Ovary (tissue), 9 donors: ENCODE results near the gene NR2F1. TPM values are rescaled to one million over a fixed set of nuclear protein-coding genes. Genes with fewer than 3 reads are reported as not detected.

Source experiments
- DNase-seq, 5 donors: peaks; one replicate each; pipeline ENCODE4 v3.0.0-alpha.2; 2019 to 2020
- H3K27ac ChIP-seq, 2 donors: fragments of 200-600 bp; one replicate each; pipeline versions ENCODE4 v1.5.1 to v1.8.0; 2019 to 2022
- H3K27me3 ChIP-seq: fragments of 200-600 bp; one replicate; pipeline ENCODE4 v1.8.0; 2022
- H3K36me3 ChIP-seq: fragments of 200-600 bp; sonication (generic); one replicate; pipeline ENCODE4 v1.5.1; 2019
- H3K4me1 ChIP-seq: one replicate; pipeline ENCODE4 v1.8.1; 2013; ENCODE audit warnings: mild to moderate bottlenecking, moderate library complexity; ENCODE audit not compliant: insufficient read depth
- H3K4me3 ChIP-seq: fragments of 200-600 bp; sonication (generic); one replicate; pipeline ENCODE4 v1.5.1; 2017
- H3K9me3 ChIP-seq, 2 donors: fragments of 200-600 bp in 1 of 2; sonication (generic) in 1 of 2; one replicate each; pipeline versions ENCODE4 v1.5.1 to v1.8.1; 2013 to 2019; ENCODE audit warnings: mild to moderate bottlenecking in 1 of 2, moderate library complexity in 1 of 2
- EP300 ChIP-seq: sonication (generic); formaldehyde crosslinking; IDR thresholded peaks from one replicate; pipeline ENCODE4 v1.6.1; 2017; ENCODE audit warnings: antibody characterized with exemption
- POLR2A ChIP-seq: fragments of 450-650 bp; IDR thresholded peaks from one replicate; pipeline ENCODE4 v1.6.1; 2017; ENCODE audit warnings: antibody characterized with exemption, mild to moderate bottlenecking, moderate library complexity
- WGBS, 3 donors: extraction: QIAGEN DNeasy Blood & Tissue Kit in 1 of 3; methylation state at CpG; one replicate each; pipeline versions ENCODE4 v1.1.5 to v1.1.7; 2013 to 2017; 5-methylcytosine and 5-hydroxymethylcytosine counted together
- intact Hi-C, 4 donors: fragments of 100-400 bp; cut with DNase I; formaldehyde crosslinking; loops; one replicate each; pipeline versions ENCODE4 v1.11.0 to v1.15.1; 2022 to 2023
- polyA plus RNA-seq, 2 donors: library from polyadenylated mRNA; stranded (reverse); fragments of 200-250 nt in 1 of 2; fragments of 350-450 nt in 1 of 2; fragmentation: Illumina TruSeq in 1 of 2; extraction: RNeasy Lipid Tissue Mini Kit (QIAGEN cat#74804) in 1 of 2; gene quantifications; one replicate each; pipeline ENCODE4 v1.2.3, GENCODE V29; 2013 to 2014
- total RNA-seq, 7 donors: library from RNA; depleted of rRNA in 2 of 7; stranded (reverse); fragments of >200 nt in 2 of 7; fragmentation: NEBNext Ultra II Directional in 3 of 7; extraction: Animal tissue kit (Norgen Biotek cat#: 25700) in 3 of 7; gene quantifications; one replicate each; pipeline versions ENCODE4 v1.1.0 to v1.2.4, GENCODE V29; 2016 to 2023
- TF ChIP-seq, protein P1 (sequence below), 3 donors: fragments of 450-650 bp in 2 of 3; fragments of 200-600 bp in 1 of 3; IDR thresholded peaks; one replicate each; pipeline versions ENCODE4 v1.5.1 to v1.8.0; 2016 to 2022; ENCODE audit warnings: antibody characterized with exemption in 3 of 3, mild to moderate bottlenecking in 1 of 3
- donor health status: DM: no; HTN: no; CAD: no; lungs with moderate emphysema.
- donor health status: DM: no; HTN: no; CAD: no.
- donor health status: Bipolar disorder and iron deficiency.
- donor health status: DM: yes; HTN: yes; CAD: no.
- donor health status: DM: no; HTN: no; CAD: no.
- donor health status: DM: yes; HTN: yes; CAD: no.

NR2F1 gene
- total and polyA plus RNA-seq, 9 donors = 47.6 to 179 (median 71.5) TPM

DNA sequence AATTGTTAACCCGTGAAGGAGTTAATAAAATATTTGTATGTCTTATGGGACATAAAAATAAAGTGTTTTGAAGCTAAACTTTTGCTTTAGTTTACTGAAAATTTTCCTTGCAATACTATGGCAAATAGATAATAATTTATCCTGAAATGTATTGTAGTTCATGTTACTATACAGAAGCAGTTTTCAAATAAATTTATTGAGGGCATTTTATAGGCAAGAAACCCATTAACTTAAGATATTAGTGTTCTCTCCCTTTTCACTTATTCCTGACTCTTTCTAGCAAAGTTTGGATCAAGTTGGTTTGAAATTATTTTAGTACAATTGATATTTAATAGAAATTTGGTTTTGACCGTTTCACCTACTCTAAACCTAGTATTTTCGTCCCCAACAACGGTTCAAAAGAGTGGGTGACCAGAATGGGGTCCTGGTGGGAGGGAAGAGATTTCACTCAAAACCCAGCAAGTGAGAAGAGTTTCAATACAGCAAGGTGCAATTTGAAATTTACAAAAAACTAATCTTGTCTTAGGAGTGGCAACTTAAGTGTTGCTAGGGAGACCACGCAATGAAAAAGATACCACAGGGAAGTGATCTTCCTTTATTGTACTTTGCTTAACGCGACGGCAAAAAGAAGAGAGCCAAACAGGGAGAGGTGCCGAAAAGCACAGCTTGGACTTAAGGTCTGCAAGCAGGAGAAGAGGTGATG, 28.4 kb downstream of the NR2F1 start:
- TF ChIP-seq POLR2A = no peak
- no peak for TF ChIP-seq EP300
- TF ChIP-seq, protein P1, sequence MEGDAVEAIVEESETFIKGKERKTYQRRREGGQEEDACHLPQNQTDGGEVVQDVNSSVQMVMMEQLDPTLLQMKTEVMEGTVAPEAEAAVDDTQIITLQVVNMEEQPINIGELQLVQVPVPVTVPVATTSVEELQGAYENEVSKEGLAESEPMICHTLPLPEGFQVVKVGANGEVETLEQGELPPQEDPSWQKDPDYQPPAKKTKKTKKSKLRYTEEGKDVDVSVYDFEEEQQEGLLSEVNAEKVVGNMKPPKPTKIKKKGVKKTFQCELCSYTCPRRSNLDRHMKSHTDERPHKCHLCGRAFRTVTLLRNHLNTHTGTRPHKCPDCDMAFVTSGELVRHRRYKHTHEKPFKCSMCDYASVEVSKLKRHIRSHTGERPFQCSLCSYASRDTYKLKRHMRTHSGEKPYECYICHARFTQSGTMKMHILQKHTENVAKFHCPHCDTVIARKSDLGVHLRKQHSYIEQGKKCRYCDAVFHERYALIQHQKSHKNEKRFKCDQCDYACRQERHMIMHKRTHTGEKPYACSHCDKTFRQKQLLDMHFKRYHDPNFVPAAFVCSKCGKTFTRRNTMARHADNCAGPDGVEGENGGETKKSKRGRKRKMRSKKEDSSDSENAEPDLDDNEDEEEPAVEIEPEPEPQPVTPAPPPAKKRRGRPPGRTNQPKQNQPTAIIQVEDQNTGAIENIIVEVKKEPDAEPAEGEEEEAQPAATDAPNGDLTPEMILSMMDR (IDR thresholded peaks at IDR 0.05) = no peak
- 15 to 17% (median 16%) methylated on average over 9 of the region's 9 CpGs for whole genome bisulfite sequencing, 3 donors
- Histone ChIP-seq H3K27ac (no peak overlapping the region), H3K4me3 (no peak overlapping the region), H3K9me3 (no peaks in the 10 kb centered on the region), H3K4me1 (peaks cover 2% of the 10 kb centered on the region), H3K27me3 (no peaks in the 10 kb centered on the region), H3K36me3 (no peaks in the 10 kb centered on the region)
- no peak for DNase-seq
- intact Hi-C loops = no loop called here

DNA sequence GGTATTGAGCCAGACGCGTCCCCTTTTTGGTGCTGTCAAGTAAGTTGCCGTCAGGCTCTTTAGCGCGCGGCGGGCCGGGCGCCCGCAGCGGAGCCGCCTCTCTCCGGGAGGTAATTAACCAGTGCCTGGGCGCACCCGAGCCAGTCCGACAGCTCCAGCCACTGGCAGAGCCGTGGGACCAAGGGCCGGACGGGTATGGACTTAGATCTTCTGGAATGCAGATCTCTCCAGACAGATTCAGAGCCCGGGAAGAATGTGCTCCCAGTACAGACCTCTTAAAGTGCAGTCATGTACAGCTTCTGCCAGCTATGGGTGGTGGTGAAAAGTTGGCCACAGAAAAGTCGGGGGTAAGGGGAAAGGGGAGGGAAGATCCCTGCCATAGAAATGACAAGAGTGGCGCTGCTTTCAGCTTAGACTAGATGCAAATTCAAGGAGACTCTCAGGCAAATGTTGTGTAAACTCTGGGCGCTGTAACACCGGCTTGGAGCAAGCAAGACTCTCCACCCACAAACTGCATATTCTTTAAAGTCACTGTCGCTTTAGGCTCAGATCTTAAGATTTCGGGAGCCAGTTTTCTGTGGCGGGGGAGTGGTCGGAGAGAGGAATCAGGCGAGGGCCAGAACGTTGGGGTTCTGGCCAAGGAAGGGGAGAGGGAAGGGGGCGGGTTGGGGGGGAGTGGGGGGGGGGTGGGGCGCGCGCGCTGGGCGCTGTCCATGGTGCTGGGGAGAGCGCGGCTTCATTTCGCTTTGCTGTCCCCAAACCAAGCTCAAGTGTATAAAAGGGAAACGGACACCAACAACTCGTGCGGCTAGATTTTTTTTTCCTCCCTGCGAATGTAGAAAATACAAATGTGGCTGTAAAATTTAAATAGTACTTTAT, 29.2 kb downstream of the NR2F1 start:
- TF ChIP-seq, protein P1 (IDR thresholded peaks at IDR 0.05) = no peak
- peaks cover 2% of the 10 kb centered on the region for H3K4me1 ChIP-seq
- no peak overlapping the region for H3K4me3 ChIP-seq
- H3K36me3 ChIP-seq = no peaks in the 10 kb centered on the region
- intact Hi-C loops = no loop called here
- no peaks in the 10 kb centered on the region for H3K27me3 ChIP-seq
- no peak overlapping the region for H3K27ac ChIP-seq
- H3K9me3 ChIP-seq = no peaks in the 10 kb centered on the region
- WGBS, 3 donors = 2 to 4% (median 3%) methylated on average over 43 of the region's 43 CpGs
- DNase-seq = peak in 4 of 5 donors; percentile 43 to 69 (median 64)

DNA sequence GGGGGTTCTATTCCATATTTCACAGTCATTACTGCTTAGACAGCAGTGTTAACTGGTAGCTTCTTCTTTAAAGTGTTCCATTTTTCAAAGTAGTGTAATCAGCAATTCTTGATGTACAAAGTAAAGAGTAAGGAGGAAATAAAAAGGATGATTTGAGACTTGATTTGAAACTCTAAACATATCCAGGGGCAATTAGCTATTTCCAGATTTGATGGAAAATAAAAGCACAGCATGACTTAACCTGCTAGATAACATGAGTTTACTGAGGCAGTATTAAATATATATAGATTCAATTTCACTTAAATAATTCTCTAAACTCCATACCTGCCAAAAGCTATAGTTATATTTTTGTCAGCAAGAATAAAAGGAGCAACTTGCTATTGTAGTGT, 29.8 kb downstream of the NR2F1 start:
- H3K27me3 ChIP-seq = no peaks in the 10 kb centered on the region
- TF ChIP-seq EP300 (no peak), POLR2A (no peak)
- TF ChIP-seq, protein P1 (IDR thresholded peaks at IDR 0.05) = no peak
- intact Hi-C loops = no loop called here
- no peak overlapping the region for H3K27ac ChIP-seq
- H3K4me3 ChIP-seq = no peak overlapping the region
- no peaks in the 10 kb centered on the region for H3K36me3 ChIP-seq
- H3K4me1 ChIP-seq = peaks cover 2% of the 10 kb centered on the region
- H3K9me3 ChIP-seq = no peaks in the 10 kb centered on the region
- no peak for DNase-seq

- Histone ChIP-seq H3K27me3 (no peaks in the 10 kb centered on the region), H3K27ac (no peak overlapping the region), H3K4me3 (no peak overlapping the region), H3K4me1 (peaks cover 2% of the 10 kb centered on the region), H3K9me3 (no peaks in the 10 kb centered on the region), H3K36me3 (no peaks in the 10 kb centered on the region)
- intact Hi-C loops = no loop called here
- 87 to 90% (median 89%) methylated on average over 9 of the region's 9 CpGs for WGBS, 3 donors
- no peak for DNase-seq
- TF ChIP-seq POLR2A (no peak), EP300 (no peak)
- TF ChIP-seq, protein P1 (IDR thresholded peaks at IDR 0.05) = no peak
Measured at GRCh38 chr5:93616538-93617174, 33.6 kb downstream of the NR2F1 start.
